Activated naive CD8-positive, alpha-beta T cell treated with anti-CD3 and anti-CD28 coated beads, Interleukin-2, amount 50 U/mL, for 16 hours (primary cell): ENCODE data around the gene TTLL9.
"Not testable (repeated sequence)": the region's sequence is repeated elsewhere in the genome, so short reads cannot be mapped to it uniquely, and the experiment has no call there.

Source experiments
- DNase-seq: peaks from one replicate; pipeline ENCODE4 v3.0.0-alpha.2; 2020; ENCODE audit warnings: low read depth, low spot score

The TTLL9 gene

DNA sequence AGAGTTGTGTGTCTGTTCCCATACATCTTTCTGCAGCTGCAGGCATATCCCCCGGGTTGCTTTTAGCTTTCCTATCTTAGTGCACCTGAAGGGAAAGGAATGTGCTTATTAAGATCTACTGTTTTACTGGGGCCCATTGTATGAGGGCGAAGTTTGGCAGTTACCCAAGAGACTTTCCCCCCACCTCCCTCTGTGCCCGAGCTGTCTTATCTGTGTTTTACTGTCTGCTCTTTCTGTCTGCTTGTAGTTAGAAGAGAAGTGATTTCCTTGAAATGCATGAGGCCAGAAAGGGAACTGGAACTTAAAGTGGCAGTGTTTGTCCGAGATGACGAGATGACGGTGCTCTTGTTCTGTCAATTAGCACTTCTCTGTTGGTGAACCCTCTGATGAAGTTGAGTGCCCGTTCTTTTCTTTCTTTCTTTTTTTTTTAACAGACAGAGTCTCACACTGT lies 47.6 kb downstream of the TTLL9 start:
- DNase-seq, result not testable (repeated sequence)

DNA sequence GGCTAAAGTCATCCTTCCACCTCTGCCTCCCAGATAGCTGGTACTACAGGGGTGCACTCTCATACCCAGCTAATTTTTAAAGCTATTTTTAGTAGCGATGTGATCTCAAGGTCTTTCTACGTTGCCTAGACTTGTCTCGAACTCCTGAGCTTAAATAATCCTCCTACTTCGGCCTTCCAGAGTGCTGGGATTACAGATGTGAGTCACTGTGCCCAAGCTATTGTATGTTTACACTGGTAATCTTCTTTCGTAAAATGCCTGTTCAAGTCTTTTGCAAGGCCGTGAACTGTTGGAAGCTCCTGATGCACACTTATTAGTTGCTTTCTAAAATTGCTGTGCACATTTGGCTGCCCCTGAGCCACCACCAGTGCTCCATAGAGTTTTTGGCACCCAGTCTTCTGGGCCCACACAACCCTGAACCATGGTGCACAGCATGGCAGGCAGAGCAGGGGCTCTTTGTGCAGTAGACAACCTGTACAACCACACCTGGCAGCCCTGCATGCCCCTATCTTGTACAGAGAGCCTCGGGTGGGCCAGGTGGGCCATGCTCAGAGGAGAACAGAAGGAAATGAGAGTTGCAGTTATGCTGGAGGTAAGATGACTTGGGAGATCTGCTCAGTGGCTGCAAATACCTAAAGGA lies 48.2 kb downstream of the TTLL9 start:
- DNase-seq, result no peak

DNA sequence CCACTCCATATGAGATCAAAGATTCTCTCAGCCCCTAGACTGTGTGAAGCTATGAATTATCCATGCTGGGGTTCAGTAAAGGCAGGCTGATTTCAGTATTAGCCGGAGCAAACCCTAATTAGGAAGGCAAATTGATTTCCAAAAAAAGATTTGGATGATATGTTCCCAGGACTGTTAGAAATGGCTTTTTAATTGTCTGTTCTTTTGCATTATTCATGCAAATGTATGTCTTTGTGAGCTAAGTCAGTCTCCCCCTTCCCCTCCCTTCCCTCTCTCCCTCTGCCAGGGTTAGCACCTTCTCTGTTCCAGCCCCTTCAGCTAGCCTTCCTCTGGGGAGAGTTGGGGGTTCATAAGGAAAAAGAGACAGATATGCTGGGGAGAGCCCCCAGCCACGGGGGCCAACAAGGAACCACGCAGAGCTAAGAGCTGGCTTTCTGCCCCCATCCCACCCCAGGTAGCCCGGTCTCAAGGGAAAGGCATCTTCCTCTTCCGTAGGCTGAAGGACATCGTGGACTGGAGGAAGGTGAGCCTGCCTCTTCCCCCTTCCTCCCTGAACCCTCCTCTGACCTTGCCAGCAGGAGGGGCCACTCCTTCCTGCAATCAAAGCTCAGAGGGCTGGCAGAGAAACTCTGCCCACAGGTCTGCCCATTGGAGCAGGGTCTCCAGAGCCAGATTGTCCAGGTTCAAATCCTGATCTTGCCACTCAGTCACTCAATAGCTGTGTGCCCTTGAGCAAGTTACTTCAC lies 49.1 kb downstream of the TTLL9 start:
- no peak for DNase-seq

GRCh38 chr20:31920275-31920855 lies 49.9 kb downstream of the TTLL9 start:
- DNase-seq, result no peak

GRCh38 chr20:31921480-31921879 lies 51.0 kb downstream of the TTLL9 start:
- not testable (repeated sequence) for DNase-seq

- DNase-seq, result no peak
These were observed 51.7 kb downstream of the TTLL9 start for GRCh38 chr20:31922181-31922580.

DNA sequence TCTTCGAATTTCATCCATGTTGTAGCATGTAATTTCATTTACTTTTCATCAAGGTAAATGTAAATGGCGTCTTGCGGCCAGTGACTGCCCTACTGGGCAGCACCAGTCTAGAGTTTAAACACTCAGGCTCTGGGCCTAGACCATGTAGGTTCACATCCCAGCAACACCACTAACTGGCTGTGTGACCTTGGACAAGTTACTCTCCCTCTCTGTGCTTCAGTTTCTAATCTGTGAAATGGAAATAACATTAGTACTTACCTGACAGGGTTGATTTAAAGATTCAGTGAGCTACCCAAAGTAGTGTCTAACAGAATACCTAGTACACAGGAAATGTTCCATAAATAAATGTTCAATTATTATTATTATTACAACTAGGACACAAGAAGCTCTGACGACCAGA lies 52.2 kb downstream of the TTLL9 start:
- DNase-seq, result no peak

GRCh38 chr20:31923388-31924331 lies 53.2 kb downstream of the TTLL9 start:
- DNase-seq, result no peak

GRCh38 chr20:31924561-31924960 lies 54.1 kb downstream of the TTLL9 start:
- DNase-seq, result no peak

GRCh38 chr20:31925631-31926030 lies 55.2 kb downstream of the TTLL9 start:
- no peak for DNase-seq

DNA sequence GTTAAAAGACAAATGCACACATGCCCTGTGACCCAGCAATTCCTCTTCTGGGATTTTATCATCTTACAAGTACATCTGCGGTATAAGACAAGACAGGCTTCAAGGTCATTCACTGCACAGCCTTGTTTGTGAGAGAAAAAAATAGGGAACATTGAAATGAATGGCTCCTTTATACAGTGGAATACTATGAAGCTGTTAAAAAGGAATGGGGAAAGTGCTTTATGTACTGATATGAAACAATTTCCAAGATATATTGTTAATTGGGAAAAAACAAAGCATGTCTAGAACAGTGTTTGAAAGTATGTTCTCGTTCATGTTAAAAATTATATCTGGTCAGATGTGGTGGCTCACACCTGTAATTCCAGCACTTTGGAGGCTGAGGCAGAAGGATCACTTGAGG lies 56.1 kb downstream of the TTLL9 start:
- no peak for DNase-seq

GRCh38 chr20:31927627-31928159 lies 57.3 kb downstream of the TTLL9 start:
- DNase-seq, result no peak

- not testable (repeated sequence) for DNase-seq
These were observed 59.2 kb downstream of the TTLL9 start for GRCh38 chr20:31929631-31930030.

- DNase-seq, result no peak
These were observed 60.3 kb downstream of the TTLL9 start for GRCh38 chr20:31930779-31931178.

DNA sequence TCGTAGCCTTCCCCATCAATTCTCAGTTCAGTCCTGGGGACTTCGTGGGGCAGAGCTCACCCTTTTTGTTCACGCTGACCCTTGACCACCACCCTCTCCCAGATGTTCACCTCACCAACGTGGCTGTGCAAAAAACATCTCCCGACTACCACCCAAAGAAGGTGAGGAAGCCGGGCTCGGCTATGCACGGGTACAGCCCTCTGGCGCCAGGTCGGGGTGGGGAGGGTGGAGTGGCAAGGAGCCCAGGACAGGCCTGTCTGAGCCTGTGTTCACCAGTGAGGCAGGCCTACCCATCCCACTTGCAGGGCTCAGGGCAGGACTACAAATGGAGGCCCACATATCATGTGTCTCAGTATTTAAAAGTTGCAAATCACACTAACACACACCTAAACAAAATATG lies 63.3 kb downstream of the TTLL9 start:
- no peak for DNase-seq

DNA sequence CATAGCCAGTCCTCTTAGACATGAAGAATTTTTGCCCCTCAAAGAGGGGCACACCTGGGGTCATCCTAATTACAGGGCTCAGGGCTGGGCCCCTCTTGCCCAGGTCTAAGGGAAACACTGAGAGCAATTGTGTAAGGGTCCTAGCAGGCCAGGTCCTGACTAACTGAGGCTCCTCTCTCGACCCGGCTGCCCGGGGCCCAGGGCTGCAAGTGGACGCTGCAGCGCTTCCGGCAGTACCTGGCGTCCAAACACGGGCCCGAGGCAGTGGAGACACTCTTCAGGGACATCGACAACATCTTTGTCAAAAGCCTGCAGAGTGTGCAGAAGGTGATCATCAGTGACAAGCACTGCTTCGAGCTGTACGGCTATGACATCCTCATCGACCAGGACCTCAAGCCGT lies 64.1 kb downstream of the TTLL9 start:
- no peak for DNase-seq

- DNase-seq, result no peak
These were observed 64.7 kb downstream of the TTLL9 start for GRCh38 chr20:31934968-31935764.

DNA sequence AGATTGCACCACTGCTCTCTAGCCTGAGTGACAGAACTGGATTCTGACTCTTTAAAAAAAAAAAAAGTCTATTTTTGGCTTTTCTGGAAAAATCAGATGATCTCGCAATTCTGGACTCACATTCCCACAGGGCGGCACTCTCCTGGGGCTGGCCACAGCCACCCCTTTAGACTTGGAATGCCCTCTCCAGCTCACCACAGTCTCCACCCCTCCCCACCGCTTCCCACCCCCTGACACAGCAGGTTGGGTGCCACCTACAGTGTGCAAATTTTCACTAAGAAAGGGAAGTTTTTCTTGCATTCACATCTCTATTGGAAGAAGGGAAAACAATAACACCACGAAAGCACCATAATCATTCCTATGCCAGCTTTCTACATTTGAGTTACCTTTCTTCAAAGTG lies 66.0 kb downstream of the TTLL9 start:
- DNase-seq, result no peak

DNA sequence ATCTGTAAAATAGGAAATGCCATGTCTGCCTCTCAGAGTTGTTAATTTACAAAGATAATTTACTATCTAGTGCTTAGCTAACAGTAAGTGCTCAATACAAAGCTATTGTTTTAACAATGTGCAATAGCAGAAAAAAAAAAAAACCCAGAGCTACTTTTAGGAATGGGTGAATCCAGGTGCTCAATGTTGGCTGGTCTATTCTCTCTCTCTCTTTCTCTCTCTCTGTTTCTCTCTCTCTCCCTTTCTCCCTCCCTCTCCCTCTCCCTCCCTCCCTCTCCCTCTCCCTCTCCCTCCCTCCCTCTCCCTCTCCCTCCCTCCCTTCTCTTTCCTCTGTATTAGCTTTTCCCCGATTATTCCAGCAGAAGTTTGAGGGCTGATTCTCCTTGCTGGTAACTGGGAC lies 67.4 kb downstream of the TTLL9 start:
- DNase-seq, result no peak

- no peak for DNase-seq
These were observed 69.2 kb downstream of the TTLL9 start for GRCh38 chr20:31939661-31940060.

- DNase-seq, result no peak
These were observed 72.6 kb downstream of the TTLL9 start for GRCh38 chr20:31943052-31943471.
